ENCODE measurements around the gene LRP11.

The LRP11 gene

DNA sequence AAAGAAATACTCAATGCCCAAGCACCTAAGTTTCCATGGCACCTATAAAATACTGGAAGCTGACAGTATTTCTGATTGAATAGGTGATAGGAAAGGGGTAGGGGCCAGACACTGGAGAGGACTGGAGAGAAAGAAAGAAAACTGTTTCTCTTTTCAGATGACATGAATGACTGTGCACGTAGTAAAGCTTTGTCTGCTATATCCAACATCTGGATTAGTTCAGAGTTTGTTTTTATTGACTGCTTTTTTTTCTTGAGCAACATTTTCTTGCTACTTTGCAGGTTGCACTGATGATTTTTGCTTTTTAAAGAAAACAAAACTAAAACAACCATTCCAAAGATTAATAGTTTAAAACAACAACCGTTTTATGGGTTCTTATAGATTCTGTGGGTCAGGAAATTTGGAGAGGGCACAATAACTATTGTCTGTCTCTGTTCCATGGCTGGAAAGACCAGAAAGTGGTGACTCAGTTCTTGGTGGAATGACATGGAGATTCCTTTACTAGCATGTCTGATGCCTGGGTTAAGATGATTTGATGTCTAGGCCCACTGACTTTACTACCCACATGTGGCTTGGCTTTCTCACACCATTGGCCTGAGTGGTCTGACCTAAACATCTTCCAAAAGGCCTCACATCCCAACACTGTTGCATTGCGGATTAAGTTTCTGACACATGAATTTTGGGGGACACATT is 12.2 kb upstream of the LRP11 start:
- H3K9me3 ChIP-seq (ENCODE audit: insufficient read depth, low read depth, low read length), result no peaks in the 10 kb centered on the region
- no peak overlapping the region for H4K12ac ChIP-seq (ENCODE audit: low read depth, low read length)
- no CpG with 5 or more reads among the region's 3 CpGs for WGBS (ENCODE audit: extremely low coverage, insufficient coverage, insufficient read length)
- H3K9ac ChIP-seq (ENCODE audit: low read length), result no peak overlapping the region
- H3K4me2 ChIP-seq (ENCODE audit: low read length), result no peak overlapping the region
- H3K27ac ChIP-seq (ENCODE audit: low read depth, low read length), result no peak overlapping the region
- H3K4me3 ChIP-seq (ENCODE audit: low read depth, low read length), result no peak overlapping the region
- no peak overlapping the region for H2BK120ac ChIP-seq (ENCODE audit: insufficient read depth, low read length, poor library complexity)
- no peak overlapping the region for H3K4ac ChIP-seq (ENCODE audit: low read depth, low read length)
- no peaks in the 10 kb centered on the region for H3K4me1 ChIP-seq (ENCODE audit: control insufficient read depth in 1 of 2, insufficient read depth in 2 of 2, low read length in 2 of 2)
- no peak overlapping the region for H2BK12ac ChIP-seq (ENCODE audit: low read length)
- H2BK5ac ChIP-seq (ENCODE audit: low read depth, low read length, poor library complexity), result no peak overlapping the region
- DNase-seq, result no peak
- no peak overlapping the region for H2AK5ac ChIP-seq (ENCODE audit: low read length)
- H3K18ac ChIP-seq (ENCODE audit: low read length), result no peak overlapping the region
- H3K36me3 ChIP-seq (ENCODE audit: control insufficient read depth in 1 of 2, insufficient read depth in 2 of 2, low read length in 2 of 2), result no peaks in the 10 kb centered on the region
- H3K14ac ChIP-seq (ENCODE audit: low read length), result no peak overlapping the region
- H2AFZ ChIP-seq (ENCODE audit: insufficient read depth, low read length, poor library complexity), result no peak overlapping the region
- H3K79me1 ChIP-seq (ENCODE audit: low read length), result no peaks in the 10 kb centered on the region
- no peak overlapping the region for H3K23ac ChIP-seq (ENCODE audit: low read length)
- no peaks in the 10 kb centered on the region for H3K79me2 ChIP-seq (ENCODE audit: control insufficient read depth, insufficient read depth, low read length, poor library complexity)
- no peaks in the 10 kb centered on the region for H3K27me3 ChIP-seq (ENCODE audit: insufficient read depth, low read length)
- no peak overlapping the region for H4K8ac ChIP-seq (ENCODE audit: low read depth, low read length)
- H4K91ac ChIP-seq (ENCODE audit: low read depth, low read length), result no peak overlapping the region

DNA sequence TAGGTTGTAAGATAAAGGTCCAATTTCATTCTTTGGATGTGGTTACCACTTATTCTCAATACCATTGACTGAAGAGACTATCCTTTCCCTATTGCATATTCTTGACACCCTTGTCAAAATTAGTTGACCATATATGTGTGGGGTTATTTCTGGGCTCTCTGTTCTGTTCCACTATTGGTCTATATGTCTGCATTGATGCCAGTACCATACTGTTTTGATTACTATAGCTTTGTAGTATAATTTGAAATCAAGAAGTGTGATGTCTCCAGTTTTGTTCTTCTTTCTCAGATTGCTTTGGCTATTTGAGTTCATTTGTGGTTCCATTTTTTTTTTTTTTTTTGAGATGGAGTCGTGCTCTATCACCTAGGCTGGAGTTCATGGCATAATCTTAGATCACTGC is 8.1 kb upstream of the LRP11 start:
- Histone ChIP-seq H3K36me3 (ENCODE audit: control insufficient read depth in 1 of 2, insufficient read depth in 2 of 2, low read length in 2 of 2) (no peaks in the 10 kb centered on the region), H2BK12ac (ENCODE audit: low read length) (no peak overlapping the region), H3K4me1 (ENCODE audit: control insufficient read depth in 1 of 2, insufficient read depth in 2 of 2, low read length in 2 of 2) (no peaks in the 10 kb centered on the region), H2AFZ (ENCODE audit: insufficient read depth, low read length, poor library complexity) (no peak overlapping the region), H4K91ac (ENCODE audit: low read depth, low read length) (no peak overlapping the region), H2BK5ac (ENCODE audit: low read depth, low read length, poor library complexity) (no peak overlapping the region), H3K79me1 (ENCODE audit: low read length) (no peaks in the 10 kb centered on the region), H2AK5ac (ENCODE audit: low read length) (no peak overlapping the region), H4K12ac (ENCODE audit: low read depth, low read length) (no peak overlapping the region), H3K9ac (ENCODE audit: low read length) (no peak overlapping the region), H3K9me3 (ENCODE audit: insufficient read depth, low read depth, low read length) (no peaks in the 10 kb centered on the region), H3K27ac (ENCODE audit: low read depth, low read length) (no peak overlapping the region), H3K23ac (ENCODE audit: low read length) (no peak overlapping the region), H3K4me2 (ENCODE audit: low read length) (no peak overlapping the region), H3K4me3 (ENCODE audit: low read depth, low read length) (no peak overlapping the region), H4K8ac (ENCODE audit: low read depth, low read length) (no peak overlapping the region), H3K14ac (ENCODE audit: low read length) (no peak overlapping the region), H3K79me2 (ENCODE audit: control insufficient read depth, insufficient read depth, low read length, poor library complexity) (no peaks in the 10 kb centered on the region), H3K27me3 (ENCODE audit: insufficient read depth, low read length) (no peaks in the 10 kb centered on the region), H3K18ac (ENCODE audit: low read length) (no peak overlapping the region), H2BK120ac (ENCODE audit: insufficient read depth, low read length, poor library complexity) (no peak overlapping the region), H3K4ac (ENCODE audit: low read depth, low read length) (no peak overlapping the region)
- WGBS (ENCODE audit: extremely low coverage, insufficient coverage, insufficient read length), result no CpG with 5 or more reads among the region's 1 CpG
- DNase-seq, result no peak

DNA sequence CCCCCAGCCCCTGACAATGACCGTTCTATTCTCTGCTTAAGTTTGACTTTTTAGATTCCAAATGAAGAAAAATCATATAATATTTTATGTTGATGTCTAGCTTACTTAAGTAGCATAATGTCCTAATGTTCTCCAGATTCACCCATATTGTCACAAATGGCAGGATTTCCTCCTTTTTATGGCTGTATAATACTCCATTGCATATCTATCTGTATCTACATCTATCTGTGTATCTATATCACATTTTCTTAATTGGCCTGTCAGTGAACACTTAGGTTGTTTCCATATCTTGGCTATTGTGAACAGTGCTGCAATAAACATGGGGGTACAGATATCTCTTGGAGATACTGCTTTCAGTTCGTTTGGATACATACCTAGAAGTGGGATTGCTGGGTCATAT is 7.0 kb upstream of the LRP11 start:
- H3K27ac ChIP-seq (ENCODE audit: low read depth, low read length), result no peak overlapping the region
- no peak for DNase-seq
- H2BK5ac ChIP-seq (ENCODE audit: low read depth, low read length, poor library complexity), result no peak overlapping the region
- no peak overlapping the region for H3K4ac ChIP-seq (ENCODE audit: low read depth, low read length)
- H4K12ac ChIP-seq (ENCODE audit: low read depth, low read length), result no peak overlapping the region
- no peaks in the 10 kb centered on the region for H3K9me3 ChIP-seq (ENCODE audit: insufficient read depth, low read depth, low read length)
- no peak overlapping the region for H3K4me2 ChIP-seq (ENCODE audit: low read length)
- H3K79me1 ChIP-seq (ENCODE audit: low read length), result no peaks in the 10 kb centered on the region
- no peak overlapping the region for H2BK12ac ChIP-seq (ENCODE audit: low read length)
- no peak overlapping the region for H2AK5ac ChIP-seq (ENCODE audit: low read length)
- H4K8ac ChIP-seq (ENCODE audit: low read depth, low read length), result no peak overlapping the region
- no peak overlapping the region for H3K14ac ChIP-seq (ENCODE audit: low read length)
- no peak overlapping the region for H3K4me3 ChIP-seq (ENCODE audit: low read depth, low read length)
- no peak overlapping the region for H3K9ac ChIP-seq (ENCODE audit: low read length)
- H4K91ac ChIP-seq (ENCODE audit: low read depth, low read length), result no peak overlapping the region
- WGBS (ENCODE audit: extremely low coverage, insufficient coverage, insufficient read length), result no CpG with 5 or more reads among the region's 2 CpGs
- H3K36me3 ChIP-seq (ENCODE audit: control insufficient read depth in 1 of 2, insufficient read depth in 2 of 2, low read length in 2 of 2), result no peaks in the 10 kb centered on the region
- H3K79me2 ChIP-seq (ENCODE audit: control insufficient read depth, insufficient read depth, low read length, poor library complexity), result no peaks in the 10 kb centered on the region
- no peak overlapping the region for H2BK120ac ChIP-seq (ENCODE audit: insufficient read depth, low read length, poor library complexity)
- no peak overlapping the region for H3K23ac ChIP-seq (ENCODE audit: low read length)
- H3K18ac ChIP-seq (ENCODE audit: low read length), result no peak overlapping the region
- no peaks in the 10 kb centered on the region for H3K27me3 ChIP-seq (ENCODE audit: insufficient read depth, low read length)
- no peak overlapping the region for H2AFZ ChIP-seq (ENCODE audit: insufficient read depth, low read length, poor library complexity)
- H3K4me1 ChIP-seq (ENCODE audit: control insufficient read depth in 1 of 2, insufficient read depth in 2 of 2, low read length in 2 of 2), result no peaks in the 10 kb centered on the region

DNA sequence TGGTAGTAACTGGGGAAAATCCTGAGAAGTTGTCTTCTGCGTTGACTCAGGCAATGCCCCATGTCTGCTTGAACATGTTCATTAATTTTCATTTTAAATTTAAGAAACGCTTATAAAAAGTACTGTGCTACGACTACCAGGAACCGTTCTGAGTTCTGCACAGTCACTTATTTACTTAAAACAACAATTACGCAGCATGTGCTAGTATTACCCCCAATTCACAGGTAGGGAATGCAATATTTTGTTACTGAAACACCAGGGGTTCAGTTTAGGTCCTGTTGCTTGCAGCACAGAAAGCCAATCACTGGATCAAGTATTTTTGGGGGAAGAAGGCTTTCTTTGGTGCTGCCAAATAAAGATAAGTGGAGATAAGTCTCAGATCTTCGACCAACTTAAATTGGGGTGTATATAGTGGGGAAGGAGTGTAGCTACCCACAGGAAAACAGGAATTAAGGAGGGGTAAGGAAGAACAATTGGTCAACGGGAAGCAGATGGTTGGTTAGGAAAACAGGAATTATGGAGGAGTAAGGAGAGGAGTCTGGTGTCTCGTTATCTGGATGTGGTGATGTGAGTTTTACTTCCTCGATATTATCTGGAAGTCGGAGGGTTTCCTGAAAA is 5.2 kb upstream of the LRP11 start:
- Histone ChIP-seq H3K9me3 (ENCODE audit: insufficient read depth, low read depth, low read length) (no peaks in the 10 kb centered on the region), H3K27me3 (ENCODE audit: insufficient read depth, low read length) (no peaks in the 10 kb centered on the region), H3K9ac (ENCODE audit: low read length) (no peak overlapping the region), H2BK12ac (ENCODE audit: low read length) (no peak overlapping the region), H3K27ac (ENCODE audit: low read depth, low read length) (no peak overlapping the region), H3K18ac (ENCODE audit: low read length) (no peak overlapping the region), H2AK5ac (ENCODE audit: low read length) (no peak overlapping the region), H3K23ac (ENCODE audit: low read length) (no peak overlapping the region), H2AFZ (ENCODE audit: insufficient read depth, low read length, poor library complexity) (no peak overlapping the region), H4K91ac (ENCODE audit: low read depth, low read length) (no peak overlapping the region), H3K4me3 (ENCODE audit: low read depth, low read length) (no peak overlapping the region), H3K4ac (ENCODE audit: low read depth, low read length) (no peak overlapping the region), H3K4me1 (ENCODE audit: control insufficient read depth in 1 of 2, insufficient read depth in 2 of 2, low read length in 2 of 2) (peaks cover 2% of the 10 kb centered on the region in 2 experiments), H2BK5ac (ENCODE audit: low read depth, low read length, poor library complexity) (no peak overlapping the region), H3K79me2 (ENCODE audit: control insufficient read depth, insufficient read depth, low read length, poor library complexity) (no peaks in the 10 kb centered on the region), H4K12ac (ENCODE audit: low read depth, low read length) (no peak overlapping the region), H3K79me1 (ENCODE audit: low read length) (no peaks in the 10 kb centered on the region), H2BK120ac (ENCODE audit: insufficient read depth, low read length, poor library complexity) (no peak overlapping the region), H4K8ac (ENCODE audit: low read depth, low read length) (no peak overlapping the region), H3K14ac (ENCODE audit: low read length) (no peak overlapping the region), H3K4me2 (ENCODE audit: low read length) (no peak overlapping the region), H3K36me3 (ENCODE audit: control insufficient read depth in 1 of 2, insufficient read depth in 2 of 2, low read length in 2 of 2) (no peaks in the 10 kb centered on the region)
- DNase-seq, result no peak
- no CpG with 5 or more reads among the region's 10 CpGs for WGBS (ENCODE audit: extremely low coverage, insufficient coverage, insufficient read length)
